Activated CD8-positive, alpha-beta memory T cell treated with anti-CD3 and anti-CD28 coated beads, Interleukin-2, amount 50 U/mL, for 1 hour (primary cell): ENCODE measurements around the gene ARID3A.

Experiments used
- DNase-seq: peaks from one replicate; pipeline ENCODE4 v3.0.0-alpha.2; 2020; ENCODE audit errors: extremely low read depth

The ARID3A gene

DNA sequence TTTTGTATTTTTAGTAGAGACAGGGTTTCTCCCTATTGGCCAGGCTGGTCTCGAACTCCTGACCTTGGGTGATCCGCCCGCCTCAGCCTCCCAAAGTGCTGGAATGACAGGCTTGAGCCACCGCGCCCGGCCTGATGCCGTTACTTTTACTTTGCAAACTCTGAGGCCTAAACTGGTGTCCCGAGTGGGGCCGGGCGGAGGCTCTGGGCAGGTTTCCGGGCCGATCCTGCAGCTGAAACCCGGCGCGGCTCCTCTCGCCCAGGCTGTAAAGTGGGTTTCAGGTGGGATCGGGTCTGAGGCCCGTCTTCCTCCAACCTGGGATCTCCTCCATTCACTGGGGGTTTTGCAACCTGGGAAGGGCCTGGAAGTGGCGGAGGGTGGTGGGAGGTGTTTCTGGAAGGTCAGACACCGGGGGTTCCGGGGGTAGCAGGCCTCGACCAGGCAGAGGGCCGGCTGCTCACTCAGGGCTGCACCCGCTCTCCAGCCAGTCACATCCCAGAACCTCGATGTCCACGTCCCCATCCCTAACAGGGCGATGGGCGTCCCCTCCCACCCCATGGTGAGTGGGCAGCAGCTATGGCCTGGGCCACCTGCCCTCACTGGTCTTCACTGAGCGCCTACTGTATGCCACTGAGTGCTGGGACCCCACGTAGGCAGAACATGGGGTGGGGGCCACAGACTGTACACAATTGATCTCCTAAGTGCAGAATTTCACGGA, 37.0 kb downstream of the ARID3A start:
- DNase-seq = no peak

DNA sequence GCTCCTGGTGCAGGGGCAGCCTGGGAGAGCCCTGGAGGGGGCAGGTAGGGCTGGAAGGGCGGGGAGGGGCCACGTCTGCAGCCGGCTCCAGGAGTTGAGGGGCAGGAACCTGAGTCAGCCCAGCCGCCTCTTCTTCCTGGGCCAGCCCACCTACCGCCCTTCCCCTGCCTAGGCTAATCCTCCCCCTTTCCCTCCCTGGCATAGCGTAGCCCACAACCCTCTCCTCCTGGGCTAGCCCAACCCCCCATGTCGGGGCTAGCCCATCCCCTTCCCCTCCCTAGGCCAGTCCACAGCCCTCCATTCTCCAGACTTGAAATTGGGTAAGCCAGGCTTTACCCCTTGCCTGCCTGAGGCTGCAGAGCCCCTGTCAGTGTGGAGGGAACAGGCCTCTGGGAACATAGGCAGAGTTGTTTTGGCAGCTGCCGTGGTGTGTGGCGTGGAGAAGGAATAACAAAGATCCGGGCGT, 37.7 kb downstream of the ARID3A start:
- DNase-seq = no peak

DNA sequence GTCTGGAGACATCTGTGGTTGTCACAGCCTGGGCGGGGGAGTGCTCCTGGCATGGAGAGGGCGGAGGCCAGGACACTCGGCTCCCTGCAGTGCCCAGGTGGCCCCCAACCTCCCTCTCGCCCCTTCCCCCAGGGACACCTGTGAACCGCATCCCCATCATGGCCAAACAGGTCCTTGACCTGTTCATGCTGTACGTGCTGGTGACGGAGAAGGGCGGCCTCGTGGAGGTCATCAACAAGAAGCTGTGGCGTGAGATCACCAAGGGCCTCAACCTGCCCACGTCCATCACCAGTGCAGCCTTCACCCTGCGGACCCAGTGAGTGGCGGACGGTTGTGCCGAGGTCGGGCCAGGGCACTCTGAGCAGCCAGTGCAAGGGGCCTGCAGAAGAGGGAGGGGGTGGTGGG, 38.3 kb downstream of the ARID3A start:
- DNase-seq = no peak

DNA sequence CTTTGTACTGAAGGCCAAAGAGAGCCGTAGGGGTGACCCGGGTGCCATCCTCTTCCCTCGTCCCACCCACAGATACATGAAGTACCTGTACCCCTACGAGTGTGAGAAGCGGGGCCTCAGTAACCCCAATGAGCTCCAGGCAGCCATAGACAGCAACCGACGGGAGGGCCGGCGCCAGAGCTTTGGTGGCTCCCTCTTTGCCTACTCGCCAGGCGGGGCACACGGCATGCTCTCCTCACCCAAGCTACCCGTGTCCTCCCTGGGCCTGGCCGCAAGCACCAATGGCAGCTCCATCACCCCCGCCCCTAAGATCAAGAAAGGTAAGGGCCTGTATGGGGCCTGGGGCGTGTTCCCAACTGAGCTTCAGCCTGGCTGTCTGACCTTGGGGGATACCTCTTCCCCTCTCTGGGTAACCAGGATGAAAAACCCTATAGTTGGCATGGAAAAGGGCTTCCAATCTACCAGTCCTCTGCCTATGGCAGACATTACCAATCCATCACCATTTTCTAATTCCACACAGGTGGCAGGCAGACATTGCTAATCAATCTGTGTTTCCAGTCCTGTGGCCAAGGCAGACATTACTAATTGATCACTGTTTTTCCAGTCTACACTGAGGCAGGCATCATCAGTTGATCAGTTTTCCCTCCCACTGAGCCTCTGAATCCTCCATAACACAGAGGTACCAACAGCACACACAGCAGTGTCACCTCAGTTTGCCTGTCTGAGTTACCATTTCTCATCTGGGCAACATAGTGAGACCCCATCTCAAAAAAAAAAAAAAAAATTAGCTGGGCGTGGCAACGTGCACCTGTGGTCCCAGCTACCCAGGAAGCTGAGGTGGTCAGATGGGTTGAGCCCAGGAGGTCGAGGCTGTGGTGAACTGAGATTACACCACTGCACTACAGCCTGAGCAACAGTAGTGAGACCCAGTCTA, 39.2 kb downstream of the ARID3A start:
- no peak for DNase-seq

DNA sequence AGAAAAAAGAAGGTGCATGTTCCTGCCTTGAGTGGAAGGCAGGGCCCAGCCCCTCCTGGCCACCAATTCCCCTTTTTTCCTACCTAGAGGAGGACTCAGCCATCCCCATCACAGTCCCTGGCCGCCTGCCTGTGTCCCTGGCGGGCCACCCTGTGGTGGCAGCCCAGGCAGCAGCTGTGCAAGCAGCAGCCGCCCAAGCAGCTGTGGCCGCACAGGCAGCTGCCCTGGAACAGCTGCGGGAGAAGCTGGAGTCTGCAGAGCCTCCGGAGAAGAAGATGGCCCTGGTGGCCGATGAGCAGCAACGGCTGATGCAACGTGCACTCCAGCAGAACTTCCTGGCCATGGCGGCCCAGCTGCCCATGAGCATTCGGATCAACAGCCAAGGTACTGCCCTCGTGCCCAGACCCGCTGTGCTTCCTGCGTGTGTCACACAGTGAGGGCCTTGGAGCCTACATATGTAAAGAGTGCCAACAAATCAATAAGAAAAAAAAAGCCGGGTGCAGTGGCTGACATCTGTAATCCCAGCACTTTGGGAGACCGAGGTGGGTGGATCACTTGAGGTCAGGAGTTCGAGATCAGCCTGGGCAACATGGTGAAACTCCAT, 40.8 kb downstream of the ARID3A start:
- DNase-seq = no peak

DNA sequence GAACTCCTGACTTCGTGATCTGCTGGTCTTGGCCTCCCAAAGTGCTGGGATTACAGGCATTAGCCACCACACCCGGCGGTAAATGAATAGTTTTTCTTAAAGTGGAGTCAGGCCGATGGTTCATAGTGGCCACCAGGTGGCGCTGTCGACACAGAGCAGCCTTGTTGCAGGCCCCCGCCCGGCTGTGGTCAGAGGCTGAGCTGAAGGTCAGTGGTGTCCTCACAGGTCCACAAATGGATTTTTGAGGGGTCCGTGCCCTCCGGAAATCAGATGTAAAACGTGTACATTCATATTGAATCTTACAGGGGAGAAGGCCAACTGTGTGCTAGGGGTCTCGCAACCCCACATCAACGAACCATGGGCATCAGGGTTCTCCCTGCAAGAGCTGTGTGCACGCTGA, 44.9 kb downstream of the ARID3A start:
- DNase-seq = no peak

DNA sequence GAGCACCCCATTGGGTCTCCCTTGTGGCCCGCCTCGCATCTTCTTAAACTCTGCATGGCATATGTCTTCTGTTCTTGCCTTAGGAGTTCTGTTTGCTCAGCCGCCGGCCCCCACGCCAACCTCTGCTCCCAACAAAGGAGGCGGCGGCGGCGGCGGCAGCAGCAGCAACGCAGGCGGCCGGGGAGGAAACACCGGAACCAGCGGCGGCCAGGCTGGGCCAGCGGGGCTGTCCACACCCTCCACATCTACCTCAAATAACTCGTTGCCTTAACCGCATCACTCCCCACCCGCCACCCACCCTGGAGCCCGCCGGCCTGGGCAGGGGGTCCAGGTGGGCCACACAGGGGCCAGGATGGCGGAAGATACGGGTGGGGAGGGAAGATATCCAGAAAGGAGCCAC, 46.0 kb downstream of the ARID3A start:
- no peak for DNase-seq

DNA sequence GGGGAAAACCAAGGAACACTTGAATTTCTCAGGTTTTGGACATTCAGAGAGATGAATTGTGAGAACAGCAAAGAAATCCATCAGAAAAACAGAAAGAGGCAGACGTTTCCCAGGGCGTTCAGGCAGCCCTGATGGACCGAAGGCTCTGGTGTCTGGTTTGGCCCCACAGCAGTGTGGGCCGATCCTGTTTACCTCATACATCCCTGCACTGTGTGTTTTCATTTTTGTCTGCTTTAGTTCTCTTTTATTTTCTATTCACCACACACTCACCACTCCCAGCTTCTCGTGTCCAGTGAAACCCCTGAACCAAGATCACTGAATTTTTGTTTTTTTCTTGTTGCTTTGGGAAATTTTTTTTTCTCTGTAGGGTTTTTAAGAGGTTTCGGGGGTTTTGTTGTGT, 46.4 kb downstream of the ARID3A start:
- DNase-seq = no peak

DNA sequence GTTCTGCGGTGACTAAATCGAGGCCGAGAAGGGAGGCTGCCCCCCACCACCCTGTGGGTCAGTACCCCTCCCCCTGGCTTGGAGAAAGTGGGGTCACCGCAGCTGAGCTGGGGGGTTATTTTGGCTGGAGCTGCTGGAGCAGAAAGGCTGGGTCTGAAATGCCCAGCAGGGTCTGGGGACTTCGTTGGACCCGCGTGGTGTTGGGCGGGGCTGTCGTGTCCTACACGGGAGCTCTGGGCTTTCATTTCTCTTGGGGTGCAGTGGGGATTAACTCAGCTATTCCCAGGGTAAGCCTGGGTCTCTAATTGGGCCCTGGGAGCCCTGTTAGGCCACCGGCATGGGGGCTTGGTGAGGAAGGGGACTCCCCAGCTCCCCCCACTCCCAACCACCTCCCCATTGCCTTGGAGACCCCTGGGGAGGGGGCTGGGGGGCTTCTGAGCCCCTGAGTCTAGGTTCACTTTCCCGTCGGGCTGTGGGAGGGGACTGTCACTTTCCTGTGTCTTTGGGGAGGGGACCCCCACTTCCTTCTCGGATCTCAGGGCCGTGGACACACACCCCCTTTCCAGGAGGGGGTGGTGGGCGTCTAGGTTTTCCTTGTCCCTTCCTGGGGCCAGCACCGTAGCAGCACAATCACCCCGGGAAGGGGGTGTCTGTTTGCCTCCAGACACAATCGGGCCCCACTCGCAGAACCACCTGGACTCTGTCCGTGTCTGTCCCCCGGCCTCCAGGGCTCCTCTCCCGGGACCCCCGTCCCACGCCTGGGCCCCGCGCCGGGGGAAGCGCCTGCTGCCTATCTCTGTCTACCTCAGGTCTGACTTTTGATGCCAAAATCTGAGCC, 48.1 kb downstream of the ARID3A start:
- no peak for DNase-seq

DNA sequence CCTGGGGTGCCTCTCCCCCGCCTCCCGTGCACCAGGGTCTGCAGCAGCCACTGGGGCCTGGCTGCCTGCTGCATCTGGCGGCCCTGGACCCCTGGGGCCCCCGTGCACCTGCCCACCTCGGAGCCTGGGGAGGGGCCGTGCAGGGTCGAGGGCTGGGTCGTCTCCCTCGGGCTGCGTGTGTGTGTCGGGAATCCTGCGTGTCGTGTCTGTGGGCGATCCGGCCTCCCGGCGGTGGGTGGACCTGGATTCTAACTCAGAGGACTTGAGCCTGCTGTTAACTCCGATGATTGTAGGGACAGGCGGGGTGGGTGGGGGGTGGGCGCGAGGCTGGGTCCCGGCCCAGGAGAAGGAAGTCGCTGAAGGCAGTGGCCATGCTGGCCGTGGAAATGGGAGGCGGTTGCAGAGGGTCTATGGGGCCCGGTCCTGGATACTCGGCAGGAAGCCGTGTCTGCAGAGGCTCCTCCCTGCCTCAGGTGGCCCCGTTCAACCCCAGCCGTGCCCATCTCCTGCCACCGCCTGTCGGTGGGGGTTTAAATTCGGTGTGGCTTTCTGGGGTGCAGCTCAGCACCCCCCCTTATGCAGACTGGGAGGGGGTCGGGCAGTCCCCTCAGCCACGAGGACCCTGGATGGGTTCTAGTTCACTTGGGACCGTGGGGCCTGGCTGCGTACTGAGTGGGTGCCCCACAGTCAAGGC, 48.9 kb downstream of the ARID3A start:
- DNase-seq = no peak

DNA sequence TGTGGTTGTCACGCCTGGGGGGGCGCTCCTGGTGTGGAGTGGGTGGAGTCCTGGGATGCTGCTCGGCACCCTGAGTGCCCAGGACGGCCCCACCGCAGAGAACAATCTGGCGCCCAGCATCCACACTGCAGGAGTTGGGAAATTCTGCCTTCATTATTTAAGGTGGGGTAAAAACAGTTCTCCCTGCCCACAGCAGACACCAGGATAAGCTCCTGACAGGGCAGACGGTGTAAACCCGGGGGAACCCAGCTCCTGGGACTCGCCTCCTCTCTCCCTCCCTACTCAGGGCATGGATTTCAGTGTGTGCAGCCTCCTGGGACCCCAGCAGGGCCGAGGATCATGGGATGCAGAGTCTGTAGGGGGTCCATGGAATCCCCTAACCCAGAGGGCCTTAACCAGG, 50.6 kb downstream of the ARID3A start:
- DNase-seq = no peak

DNA sequence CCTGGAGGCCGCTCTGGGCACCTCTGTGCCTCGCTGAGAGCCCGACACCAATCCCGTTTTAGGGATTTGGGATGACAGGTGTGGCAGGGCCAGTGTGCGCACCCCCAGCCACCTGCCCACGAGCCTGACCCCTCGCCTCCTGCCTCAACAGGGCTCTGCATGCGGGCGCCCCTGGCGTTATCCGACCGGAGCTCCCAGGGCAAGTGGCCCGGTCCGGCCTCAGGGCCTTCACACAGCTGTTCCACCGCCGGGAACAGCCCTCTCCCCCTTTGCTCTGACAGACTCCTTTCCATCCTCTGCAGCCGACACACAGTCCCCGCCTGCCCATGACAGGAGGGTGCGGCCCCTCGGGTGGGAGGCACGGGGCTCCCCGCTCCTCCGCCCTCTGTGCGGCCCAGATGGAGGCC, 51.2 kb downstream of the ARID3A start:
- no peak for DNase-seq

DNA sequence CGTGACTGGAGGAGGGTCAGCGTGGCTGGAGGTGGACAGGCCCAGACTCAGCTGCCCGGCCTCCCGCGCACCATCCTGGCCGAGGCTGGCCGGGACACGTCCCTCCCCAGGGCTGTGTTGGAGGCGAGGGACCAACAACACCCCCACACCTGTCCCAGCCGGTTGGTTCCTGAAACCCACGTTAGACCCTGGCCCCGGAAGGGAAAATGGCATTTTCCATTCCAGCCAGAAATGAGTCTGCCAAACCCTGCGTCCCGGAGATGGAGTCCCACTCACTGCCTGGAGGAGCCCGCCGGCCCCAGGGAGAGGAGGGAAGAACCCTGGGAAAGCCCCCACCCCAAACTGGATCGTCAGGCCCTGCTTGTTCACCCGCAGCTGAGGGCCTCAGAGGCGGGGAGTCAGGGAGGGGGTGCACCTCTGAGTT, 53.5 kb downstream of the ARID3A start:
- DNase-seq = no peak

DNA sequence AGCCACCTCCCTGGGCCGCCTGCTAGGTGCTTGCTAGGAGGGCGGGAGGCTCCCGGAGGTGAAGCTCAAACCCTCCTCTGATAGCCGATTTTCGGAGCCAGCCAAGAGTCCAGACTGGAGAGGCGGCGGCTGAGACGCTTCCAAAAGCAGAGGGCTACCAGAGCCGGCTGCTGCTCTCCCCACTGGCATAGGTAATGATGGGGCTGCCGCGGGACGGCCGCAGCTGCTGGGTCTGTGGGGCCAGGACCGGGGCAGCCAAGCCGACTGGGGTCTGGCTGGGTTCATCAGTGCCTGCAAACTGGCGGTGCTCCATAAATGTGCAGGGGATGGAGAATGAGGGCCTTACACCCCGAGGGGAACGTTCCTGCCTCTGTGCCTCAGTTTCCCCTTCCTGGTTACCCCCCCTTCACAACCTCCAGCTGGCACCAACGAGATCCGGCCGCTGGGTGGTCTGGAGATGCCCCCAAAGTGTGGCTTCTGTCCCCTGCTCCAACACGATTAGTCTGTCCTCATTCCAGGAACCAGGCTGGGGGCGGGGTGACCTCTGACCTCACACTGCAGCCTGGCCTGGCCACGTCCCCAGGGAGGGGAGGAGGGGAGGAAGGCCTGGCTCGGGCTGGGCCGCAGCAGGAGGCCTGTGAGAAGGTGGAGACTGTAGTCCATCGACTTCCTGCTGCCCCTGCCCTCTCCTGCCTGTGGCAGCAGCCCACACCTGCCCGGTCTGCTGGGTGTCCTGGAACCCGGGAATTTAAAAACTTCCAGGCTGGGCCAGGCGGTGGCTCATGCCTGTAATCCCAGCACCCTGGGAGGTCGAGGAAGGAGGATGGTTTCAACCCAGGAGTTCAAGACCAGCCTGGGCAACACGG, 54.5 kb downstream of the ARID3A start:
- no peak for DNase-seq

DNA sequence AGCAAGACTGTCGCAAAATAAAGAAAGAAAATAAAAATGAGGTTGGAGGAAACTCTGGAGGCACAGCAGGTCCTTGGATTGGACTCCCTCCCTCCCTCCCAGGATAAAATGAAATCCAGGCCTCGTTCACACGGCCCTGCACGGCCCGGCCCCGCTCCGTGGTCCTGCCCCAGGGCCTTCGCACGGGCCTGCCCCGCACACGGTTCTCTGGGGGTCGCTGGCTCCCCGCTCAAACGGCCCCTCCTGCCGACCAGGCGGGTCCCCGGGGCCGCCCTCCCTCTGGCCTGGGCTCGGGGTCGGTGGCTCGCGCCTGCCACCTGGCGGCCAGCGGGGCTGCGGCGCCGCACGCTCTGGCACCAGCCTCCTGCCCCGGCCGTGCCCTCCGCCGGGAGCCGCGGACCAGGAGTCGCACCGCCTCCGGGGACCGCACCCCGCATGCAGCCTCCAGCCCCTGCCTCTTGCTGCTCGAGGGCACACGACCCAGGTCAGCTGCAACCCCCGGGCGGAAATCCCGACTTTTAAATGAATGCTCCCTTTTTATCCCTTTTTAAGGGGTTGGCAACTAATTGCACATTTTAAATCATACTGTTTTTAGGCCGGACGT, 56.8 kb downstream of the ARID3A start:
- DNase-seq = no peak

DNA sequence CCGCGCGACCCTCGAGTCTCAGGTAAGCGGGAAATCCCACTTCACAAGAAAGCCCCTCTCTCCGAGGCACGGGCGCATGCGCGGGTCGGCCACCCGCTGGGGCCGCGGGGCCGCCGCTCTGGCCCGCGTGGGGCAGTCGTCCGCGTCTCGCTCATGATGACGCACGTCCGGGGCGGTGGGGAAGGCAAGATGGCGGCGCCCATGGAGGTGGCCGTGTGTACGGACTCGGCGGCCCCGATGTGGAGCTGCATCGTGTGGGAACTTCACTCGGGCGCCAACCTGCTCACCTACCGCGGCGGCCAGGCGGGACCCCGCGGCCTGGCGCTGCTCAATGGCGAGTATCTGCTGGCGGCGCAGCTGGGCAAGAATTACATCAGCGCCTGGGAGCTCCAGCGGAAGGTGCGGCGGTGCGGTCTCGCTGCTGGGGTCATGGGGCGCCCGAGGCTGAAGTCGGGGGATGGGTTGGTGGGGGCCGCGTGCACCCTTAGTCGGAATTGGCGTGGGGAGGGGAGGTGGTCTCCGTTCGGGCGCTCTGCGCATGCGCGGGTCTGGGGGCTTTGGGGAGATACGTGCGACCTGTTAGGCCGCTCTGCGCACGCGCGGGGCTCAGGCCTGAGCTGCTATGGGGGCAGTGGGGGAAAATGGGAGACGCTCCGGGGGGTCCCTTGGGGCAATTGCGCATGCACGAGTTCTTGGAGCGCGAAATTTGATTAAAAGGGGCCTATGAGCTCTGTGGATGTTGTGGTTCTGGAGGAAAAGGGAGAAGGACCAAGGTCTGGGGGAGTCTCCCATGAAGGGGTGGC, 58.5 kb downstream of the ARID3A start, which contains the start of gene WDR18:
WDR18 (plus strand) TSS at position 181 of the 803 bp plus-strand sequence; CDS start at position 190, 9 bp downstream.
- DNase-seq = peak; percentile 73

DNA sequence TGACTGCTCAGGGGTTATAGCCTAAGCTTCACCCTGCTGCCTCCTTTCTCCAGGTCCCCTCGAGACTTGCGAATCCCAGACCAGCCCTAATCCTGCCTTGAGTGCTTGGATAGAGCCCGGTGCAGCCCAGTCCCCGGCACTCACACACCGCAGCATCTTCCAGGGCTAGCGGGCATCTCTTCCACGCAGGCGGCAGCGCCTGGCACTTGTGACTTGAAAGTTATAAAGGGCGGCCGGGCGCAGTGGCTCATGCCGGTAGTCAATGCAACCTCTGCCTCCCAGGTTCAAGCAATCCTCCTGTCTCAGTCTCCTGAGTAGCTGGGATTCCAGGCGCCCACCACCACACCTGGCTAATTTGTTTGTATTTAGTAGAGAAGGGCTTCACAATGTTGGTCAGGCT, 60.2 kb downstream of the ARID3A start:
- DNase-seq = no peak

DNA sequence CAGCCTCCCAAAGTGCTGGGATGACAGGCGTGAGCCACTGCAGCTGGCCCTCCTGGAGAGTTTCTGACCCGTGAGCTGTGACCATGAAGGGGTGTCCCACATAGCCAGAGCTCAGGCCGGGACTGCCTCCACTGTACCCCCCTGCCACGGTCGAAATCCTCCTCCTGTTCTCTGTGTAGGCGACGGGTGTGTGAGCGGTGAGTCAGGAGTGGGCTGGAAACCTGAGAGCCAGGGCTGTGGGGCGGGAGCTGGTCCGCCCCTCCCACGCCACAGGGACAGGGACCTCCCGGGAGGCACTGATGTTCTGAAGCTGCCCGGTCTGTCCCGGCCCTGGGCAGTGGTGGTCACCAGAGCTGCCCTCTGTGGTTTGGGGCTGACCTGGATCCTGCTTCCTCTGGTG, 62.2 kb downstream of the ARID3A start:
- no peak for DNase-seq

DNA sequence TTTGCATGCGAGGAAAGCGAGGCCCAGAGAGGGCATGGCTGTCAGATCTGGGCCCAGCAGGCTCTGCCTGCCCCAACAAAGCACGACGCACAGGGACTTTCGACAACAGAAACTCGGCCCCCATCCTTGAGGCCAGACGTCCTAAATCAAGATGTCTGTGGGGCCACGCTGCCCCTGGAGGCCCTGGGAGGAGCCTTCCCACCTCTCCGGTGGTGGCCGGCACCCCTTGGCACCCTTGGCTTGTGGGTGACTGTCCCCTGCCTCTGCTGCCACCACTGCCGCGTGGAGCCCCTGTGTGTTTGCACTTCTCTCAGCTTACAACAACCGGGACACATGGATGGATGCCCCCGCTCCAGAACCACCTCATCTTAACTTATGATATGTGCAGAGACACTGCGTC, 62.7 kb downstream of the ARID3A start:
- DNase-seq = no peak
